Stimulated activated CD8-positive, alpha-beta memory T cell treated with anti-CD3 and anti-CD28 coated beads, Interleukin-7, amount 100 ng/mL, for 24 hours (primary cell): Measurements from ENCODE around the gene HMGN2.

Source experiments
- DNase-seq: peaks from one replicate; pipeline ENCODE4 v3.0.0-alpha.2; 2020; ENCODE audit warnings: low read depth

HMGN2 gene

GRCh38 chr1:26472320-26472900 is at the start of gene HMGN2:
HMGN2 (plus strand) TSS chr1:26472440; CDS start chr1:26472613, 173 bp downstream.
- DNase-seq = peak; percentile 77

- no peak for DNase-seq
Measured at GRCh38 chr1:26429721-26430120, 42.5 kb upstream of the HMGN2 start.

GRCh38 chr1:26431979-26432695 is 40.1 kb upstream of the HMGN2 start, which contains the start of gene DHDDS:
DHDDS (plus strand) TSS chr1:26432321; CDS start chr1:26432946, 625 bp downstream.
- peak; percentile 98 for DNase-seq

DNA sequence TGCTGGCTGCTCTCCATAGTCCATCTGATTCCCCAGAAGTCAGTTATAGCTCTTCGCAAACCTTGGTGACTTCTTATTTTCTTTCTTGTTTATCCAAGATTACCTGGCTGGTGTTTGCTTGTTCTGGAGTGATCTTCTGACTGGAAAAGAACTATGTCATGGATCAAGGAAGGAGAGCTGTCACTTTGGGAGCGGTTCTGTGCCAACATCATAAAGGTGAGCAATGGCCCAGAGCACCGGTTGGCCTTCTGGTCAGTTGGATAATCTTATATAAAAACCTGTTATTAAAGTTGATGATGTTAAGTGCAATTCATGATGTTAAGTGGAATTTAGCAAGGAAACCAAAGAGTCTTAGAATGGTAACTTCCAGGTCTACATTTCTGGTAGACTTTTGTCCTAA is 39.4 kb upstream of the HMGN2 start:
- no peak for DNase-seq

- no peak for DNase-seq
Measured at GRCh38 chr1:26434161-26434752, 38.0 kb upstream of the HMGN2 start.

- DNase-seq = no peak
Measured at GRCh38 chr1:26438041-26438440, 34.2 kb upstream of the HMGN2 start.

- no peak for DNase-seq
Measured at GRCh38 chr1:26440259-26440658, 32.0 kb upstream of the HMGN2 start.

- no peak for DNase-seq
Measured at GRCh38 chr1:26449868-26450267, 22.4 kb upstream of the HMGN2 start.

DNA sequence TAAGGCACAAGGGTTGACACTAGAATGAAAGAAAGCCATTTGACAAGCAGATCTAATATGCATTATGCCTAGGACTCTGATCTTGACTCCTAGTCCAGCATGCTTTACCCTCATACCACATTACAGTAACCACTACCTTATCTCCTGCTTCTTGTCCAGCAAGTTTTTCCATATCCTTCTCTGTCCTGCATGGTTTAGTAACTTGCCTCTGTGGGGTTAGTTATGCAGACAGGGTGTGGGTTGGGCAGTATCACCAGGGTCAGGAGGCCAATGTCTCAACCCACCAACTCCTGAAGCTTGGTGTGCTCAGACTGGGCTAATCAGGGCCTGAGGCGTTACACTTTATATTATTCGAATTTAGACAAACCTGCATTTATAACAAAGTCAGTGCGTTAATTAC is 21.3 kb upstream of the HMGN2 start:
- DNase-seq = no peak

DNA sequence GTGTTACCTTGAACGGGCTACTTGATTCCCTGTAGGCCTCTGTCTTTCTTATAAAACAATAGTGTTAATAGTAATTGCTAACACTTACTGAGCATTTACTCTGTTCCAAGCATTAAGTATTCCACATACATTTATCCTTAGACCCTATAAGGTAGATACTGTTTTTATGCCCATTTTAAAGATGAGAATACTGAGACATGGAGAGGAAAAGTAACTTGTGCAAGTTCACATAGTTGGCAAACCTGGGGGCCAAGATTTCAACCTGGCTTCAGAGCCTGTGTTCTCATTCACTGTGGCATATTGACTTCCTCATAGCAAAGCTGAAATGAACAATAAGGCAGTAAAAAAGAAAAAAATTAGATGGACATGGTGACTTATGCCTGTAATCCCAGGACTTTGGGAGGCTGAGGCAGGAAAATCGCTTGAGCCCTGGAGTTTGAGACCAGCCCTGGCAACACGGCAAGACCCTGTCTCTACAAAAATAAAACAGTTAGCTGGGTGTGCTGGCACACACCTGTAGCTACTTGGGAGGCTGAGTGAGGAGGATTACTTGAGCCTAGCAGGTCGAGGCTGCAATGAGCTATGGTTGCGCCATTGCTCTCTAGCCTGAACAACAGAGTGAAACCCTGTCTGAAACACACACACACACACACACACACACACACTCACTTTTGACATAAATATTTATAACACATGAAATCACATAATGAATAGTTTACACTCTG is 19.6 kb upstream of the HMGN2 start:
- DNase-seq = no peak

- no peak for DNase-seq
Measured at GRCh38 chr1:26459148-26459547, 13.1 kb upstream of the HMGN2 start.

DNA sequence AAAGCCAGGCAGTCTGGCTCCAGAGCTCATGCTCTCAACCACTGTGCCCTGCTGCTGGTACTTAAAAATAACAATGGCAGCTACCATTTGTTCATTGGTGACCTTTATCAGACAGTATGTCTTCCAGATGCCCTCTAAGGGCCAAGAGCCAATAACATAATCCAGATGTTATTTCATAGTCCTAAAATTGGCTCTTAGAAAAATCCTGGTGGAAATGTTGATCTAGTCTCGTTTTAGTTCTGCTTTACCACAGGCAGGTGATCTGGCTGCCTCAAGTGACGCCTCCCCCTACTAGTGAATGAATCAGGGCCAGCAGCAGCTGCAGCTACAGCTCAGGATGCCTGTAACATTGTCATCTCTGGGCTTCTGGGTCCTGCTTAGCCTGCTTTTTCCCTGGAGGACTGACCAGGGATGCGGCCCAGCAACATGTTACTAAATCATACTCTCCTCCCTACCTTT is 12.6 kb upstream of the HMGN2 start:
- DNase-seq = no peak

GRCh38 chr1:26468911-26469310 is 3.3 kb upstream of the HMGN2 start:
- DNase-seq = no peak

DNA sequence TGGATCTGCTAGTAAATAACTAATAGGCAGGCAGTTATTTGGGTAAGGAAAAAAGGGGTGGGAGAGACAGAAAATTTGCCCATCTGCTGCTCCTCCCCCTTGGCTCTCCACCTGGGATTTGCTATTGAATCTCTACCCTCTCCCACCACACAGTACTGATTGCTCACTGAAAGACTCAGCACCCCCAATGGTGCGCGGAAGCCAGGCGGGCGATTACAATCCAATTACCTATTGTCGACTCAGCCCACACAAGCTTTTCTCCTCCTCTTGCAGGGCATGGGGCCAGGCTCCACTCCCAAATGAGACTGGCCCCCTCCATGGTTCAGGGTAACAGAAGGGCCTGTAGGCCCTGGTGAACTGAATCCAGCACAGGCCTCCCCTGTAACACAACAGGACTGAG is 2.7 kb upstream of the HMGN2 start:
- DNase-seq = no peak

DNA sequence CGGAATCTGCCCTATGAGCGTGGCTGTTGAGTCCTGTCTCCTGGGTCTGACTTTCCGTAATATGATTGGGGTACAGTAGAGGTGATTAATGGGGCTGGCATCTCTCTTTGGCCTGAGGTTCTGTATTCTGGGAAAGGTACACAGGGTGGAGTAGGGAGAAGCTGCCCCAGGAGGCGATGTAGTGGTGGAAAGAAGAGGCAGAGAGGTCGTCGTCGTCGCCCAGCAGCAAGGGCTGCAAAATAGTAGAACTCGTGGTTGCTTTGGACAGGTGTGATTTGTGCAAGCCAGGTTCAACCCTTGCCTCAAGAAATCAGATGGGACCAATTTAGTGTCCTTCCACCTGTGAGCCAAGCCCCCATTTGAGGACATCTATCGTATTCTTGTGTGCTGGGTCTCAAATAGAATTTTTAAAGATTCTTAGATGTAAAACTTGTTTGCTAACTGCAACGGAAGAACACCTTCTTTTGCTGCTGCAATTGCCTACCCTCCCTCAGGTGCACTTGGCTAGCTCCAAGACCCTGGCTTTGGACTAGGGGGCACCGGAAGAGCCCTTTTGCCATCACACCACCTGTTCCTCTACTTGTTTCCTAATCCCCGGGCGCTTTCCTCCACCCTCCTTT is 1.3 kb upstream of the HMGN2 start:
- no peak for DNase-seq

DNA sequence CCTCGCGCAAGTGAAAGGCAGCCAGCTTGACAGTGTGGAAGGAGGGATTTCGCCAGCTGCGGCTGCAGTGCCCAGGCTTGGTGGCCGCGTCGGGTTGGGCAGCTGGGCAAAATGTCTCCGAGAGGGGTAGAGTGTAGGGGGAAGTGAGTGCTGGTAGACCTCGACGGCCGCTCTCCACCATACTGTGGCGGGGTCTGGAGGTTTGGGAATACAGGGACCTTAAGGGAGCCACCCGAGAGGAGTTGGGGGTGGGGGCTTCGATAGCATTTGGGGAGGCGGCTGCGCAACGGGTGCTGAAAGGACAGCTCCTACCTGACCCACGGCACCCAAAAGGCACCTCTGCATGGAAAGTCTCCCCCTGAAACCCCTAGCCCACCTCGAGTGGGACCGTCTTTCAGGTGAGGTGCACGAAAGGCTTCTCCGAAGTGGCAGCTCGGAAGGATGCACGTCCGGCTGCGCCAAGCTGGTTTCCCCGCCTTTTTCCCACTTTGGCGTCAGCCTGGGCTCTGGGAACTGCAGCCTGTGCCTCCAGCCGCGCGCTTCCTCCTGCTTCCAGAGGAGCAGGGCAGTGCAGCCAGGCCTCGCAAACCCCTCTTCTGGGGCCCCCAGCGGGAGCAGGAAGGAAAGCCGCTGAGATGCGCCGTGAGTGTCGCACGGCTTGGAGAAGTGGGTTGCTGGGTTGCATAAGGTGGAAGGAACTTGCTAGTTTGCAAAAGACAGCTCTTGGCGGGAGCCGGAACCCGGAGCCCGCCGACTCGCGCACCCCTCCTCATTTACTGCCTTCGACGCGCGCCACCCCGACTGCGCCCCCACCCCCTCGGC is 531 bp upstream of the HMGN2 start:
- peak; percentile 8 for DNase-seq

DNA sequence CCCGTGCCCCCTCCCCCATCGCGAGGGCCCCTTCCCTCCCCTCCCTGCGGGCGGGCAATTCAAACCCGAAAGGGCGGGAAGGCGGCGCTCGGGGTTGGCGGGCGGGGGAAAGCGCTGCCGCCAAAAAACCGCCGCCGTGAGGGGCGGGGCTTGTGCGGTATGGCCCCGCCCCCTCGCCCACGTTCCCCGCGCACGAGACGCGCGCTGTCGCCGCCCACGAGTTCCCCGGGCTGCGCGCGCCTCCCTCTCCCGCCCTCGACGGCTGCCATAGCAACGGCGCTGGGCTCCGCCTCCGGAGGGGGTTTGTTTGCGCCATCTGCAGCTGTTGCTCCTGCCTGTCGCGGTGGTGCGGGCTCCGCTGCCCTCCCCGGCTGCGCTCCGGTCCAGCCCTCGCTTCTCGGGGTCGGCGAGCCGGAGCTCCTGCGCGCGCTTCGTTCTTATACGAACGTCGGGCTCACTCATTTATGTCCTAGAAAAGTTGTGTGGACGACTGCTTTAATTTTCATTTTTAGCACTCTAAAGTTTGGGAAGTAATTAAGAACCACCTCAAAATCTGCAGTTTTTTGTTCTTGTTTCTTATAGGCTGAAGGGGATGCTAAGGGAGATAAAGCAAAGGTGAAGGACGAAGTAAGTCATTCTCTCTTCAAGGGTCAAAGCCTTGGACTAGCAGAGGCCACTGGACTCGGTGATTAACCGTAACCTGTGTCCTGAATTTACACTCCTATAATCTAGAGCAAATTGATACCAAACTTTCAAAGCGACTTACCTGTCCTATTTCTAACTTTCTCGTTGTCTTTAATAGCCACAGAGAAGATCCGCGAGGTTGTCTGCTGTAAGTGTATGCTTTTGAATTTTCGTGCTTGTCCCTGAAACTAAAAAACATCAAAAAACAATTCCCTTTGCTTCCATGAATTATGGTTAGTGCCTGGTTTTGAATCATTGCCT is 933 bp downstream of the HMGN2 start:
- DNase-seq = peak; percentile 90

DNA sequence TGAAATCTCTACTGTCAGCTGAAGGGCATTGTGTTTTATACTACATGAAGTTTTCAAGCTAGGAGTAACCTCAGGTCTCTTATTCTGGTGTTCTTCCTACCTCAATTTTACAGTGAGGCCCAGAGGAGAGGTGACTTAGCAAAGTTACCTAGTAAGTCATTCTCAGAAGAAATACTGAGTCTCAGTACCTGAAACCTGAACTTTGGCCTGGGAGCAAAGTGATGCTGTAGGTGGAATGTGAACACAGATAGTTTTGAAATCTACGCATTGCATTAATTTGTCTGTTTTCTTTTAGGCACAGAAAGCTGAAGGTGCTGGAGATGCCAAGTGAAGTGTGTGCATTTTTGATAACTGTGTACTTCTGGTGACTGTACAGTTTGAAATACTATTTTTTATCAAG is 2.6 kb downstream of the HMGN2 start:
- no peak for DNase-seq

GRCh38 chr1:26475989-26476388 is 3.7 kb downstream of the HMGN2 start:
- DNase-seq = no peak

DNA sequence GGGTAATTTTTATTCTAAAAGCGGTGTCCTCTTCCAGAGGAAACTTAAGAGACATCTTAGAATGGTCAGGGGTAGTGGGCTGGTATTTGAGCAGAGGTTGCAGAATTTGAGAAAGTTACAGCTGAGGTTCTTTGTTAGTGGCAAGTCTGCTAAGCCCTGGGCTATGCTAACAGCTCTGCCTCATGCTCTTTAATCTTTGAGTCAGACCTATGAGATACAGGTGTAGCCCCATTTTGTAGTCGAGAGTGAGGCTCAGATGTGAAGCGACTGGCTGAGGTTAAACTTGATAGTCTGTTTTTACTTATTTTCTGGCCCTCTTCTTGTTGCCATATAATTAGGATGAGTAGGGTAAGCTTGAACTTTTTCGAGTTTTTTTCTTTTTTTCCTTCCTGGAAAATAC is 4.7 kb downstream of the HMGN2 start:
- no peak for DNase-seq
